ENCODE results near the gene ALG5. TPM values are rescaled to one million over a fixed set of nuclear protein-coding genes. Genes with fewer than 3 reads are reported as not detected.

ALG5 gene
- total RNA-seq, 6 donors from 2014 or later, result 7.2 to 45.9 (median 30.0) TPM

DNA sequence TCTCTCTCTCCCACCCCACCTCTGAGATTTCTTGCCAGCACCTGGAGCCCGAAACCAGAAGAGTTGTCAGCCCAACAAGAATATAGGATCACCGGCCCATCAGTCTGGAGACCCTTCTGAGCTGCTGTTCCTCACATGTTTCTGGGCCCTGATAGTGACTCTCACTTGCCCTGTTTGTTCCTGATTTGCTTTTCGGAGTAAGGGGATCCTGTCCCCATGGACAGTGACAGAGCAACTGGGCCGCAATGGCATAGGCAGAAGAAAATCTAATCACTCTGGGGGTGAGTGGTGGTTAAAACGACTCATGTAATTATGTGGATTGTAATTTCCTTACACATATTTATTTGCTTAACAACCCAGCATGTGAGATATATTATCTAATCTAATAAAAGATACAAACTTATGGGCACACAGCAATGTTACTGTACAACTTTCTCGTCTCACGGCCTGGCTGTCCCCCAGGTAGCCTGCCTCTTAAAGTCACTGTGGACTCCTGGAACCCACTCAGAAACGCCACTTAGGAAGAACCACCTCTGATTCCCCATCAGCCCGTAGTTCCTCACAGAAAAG, 78.4 kb downstream of the ALG5 start:
- H3K27ac ChIP-seq, result peak overlapping the region in 3 of 4 donors; percentile 55 to 85 (median 78)
- ATAC-seq (ENCODE audit: low FRiP score in 2 of 2) (no peak), DNase-seq (no peak)
- WGBS, 2 donors, result 65 to 66% methylated on average over 9 of the region's 9 CpGs
- TF ChIP-seq POLR2AphosphoS5 (IDR thresholded peaks at IDR 0.05) (no peak), EP300 (IDR thresholded peaks at IDR 0.05) (no peak), POLR2A (IDR thresholded peaks at IDR 0.05) (no peak), CTCF (IDR thresholded peaks at IDR 0.05) (no peak)
- H3K9me3 ChIP-seq, result no peaks in the 10 kb centered on the region
- H3K4me1 ChIP-seq, result peaks cover 0 to 27% (median 5%) of the 10 kb centered on the region in 4 donors
- peaks cover 0 to 6% (median 0%) of the 10 kb centered on the region in 4 donors for H3K27me3 ChIP-seq
- peak overlapping the region; percentile 13 to 83 (median 68) for H3K4me3 ChIP-seq
- H3K36me3 ChIP-seq, result no peaks in the 10 kb centered on the region

- peak in 1 of 2 donors; percentile 74 for ATAC-seq (ENCODE audit: low FRiP score in 2 of 2)
- peak within 1 kb of the TSS; percentile 75 to 85 (median 83) for H3K27ac ChIP-seq
- DNase-seq, result peak; percentile 73 to 90
- TF ChIP-seq CTCF (IDR thresholded peaks at IDR 0.05) (no peak), POLR2AphosphoS5 (IDR thresholded peaks at IDR 0.05) (no peak), POLR2A (IDR thresholded peaks at IDR 0.05) (no peak), EP300 (IDR thresholded peaks at IDR 0.05) (no peak)
- H3K4me3 ChIP-seq, result peak within 1 kb of the TSS; percentile 64 to 83 (median 71)
- H3K27me3 ChIP-seq, result peaks cover 0 to 6% (median 0%) of the 10 kb centered on the region in 4 donors
- 0% methylated on average over 1 to 15 of the region's 104 CpGs for WGBS, 2 donors
- no peaks in the 10 kb centered on the region for H3K9me3 ChIP-seq
- no peaks in the 10 kb centered on the region for H3K36me3 ChIP-seq
- H3K4me1 ChIP-seq, result peaks cover 0 to 27% (median 5%) of the 10 kb centered on the region in 4 donors
Observed at GRCh38 chr13:36919833-36920615, 79.1 kb downstream of the ALG5 start, which contains the start of gene SMAD9. TSS of gene SMAD9 (minus strand) at chr13:36920238. CDS start at chr13:36879689, 40,549 bp downstream.

DNA sequence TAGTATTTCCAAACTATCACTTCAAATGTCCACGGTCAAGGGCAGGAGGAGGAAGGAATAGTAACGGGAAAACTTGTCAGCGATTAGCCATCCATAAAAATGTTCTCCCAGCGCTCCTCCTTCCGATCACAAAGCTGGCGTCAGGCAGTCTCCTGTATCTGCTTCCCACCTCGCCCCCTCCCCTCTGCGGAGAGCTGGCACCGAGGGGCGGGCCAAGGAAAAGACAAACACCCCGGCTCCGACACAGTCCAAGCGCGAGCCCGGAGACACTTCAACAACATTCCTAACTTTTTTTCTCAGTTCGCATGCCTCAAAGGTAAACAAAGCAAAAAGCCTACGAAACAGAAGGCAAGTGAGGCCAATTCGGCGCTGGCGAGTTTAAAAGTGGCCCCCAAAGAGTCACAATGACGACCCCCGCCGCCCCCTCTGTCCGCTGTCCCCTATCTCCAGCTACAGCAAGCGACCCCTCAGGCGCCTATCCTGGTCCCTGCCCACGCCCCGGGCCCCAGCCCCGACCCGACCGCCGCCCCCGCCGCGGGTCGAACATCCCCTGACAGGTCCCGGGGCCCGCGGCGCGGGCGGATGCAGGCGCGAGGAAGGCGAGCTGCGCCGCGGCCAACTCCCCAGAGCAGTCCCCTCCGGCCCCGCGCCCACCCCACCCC, 79.8 kb downstream of the ALG5 start:
- 2 to 3% methylated on average over 20 to 30 of the region's 51 CpGs for WGBS, 2 donors
- Histone ChIP-seq H3K4me1 (peaks cover 0 to 27% (median 5%) of the 10 kb centered on the region in 4 donors), H3K27me3 (peaks cover 0 to 6% (median 0%) of the 10 kb centered on the region in 4 donors), H3K4me3 (peak overlapping the region; percentile 64 to 83 (median 71)), H3K9me3 (no peaks in the 10 kb centered on the region), H3K27ac (peak overlapping the region; percentile 75 to 85 (median 83)), H3K36me3 (no peaks in the 10 kb centered on the region)
- peak; percentile 27 to 88 for DNase-seq
- peak; percentile 62 to 84 for ATAC-seq (ENCODE audit: low FRiP score in 2 of 2)
- TF ChIP-seq POLR2AphosphoS5 (IDR thresholded peaks at IDR 0.05), result no peak

GRCh38 chr13:36918246-36919131, 80.7 kb downstream of the ALG5 start:
- H3K4me1 ChIP-seq, result peaks cover 0 to 27% (median 5%) of the 10 kb centered on the region in 4 donors
- no peaks in the 10 kb centered on the region for H3K36me3 ChIP-seq
- H3K27ac ChIP-seq, result peak overlapping the region; percentile 75 to 85 (median 83)
- DNase-seq, result no peak
- H3K27me3 ChIP-seq, result peaks cover 0 to 6% (median 0%) of the 10 kb centered on the region in 4 donors
- no peaks in the 10 kb centered on the region for H3K9me3 ChIP-seq
- H3K4me3 ChIP-seq, result peak overlapping the region; percentile 64 to 83 (median 71)
- TF ChIP-seq CTCF (IDR thresholded peaks at IDR 0.05), result no peak
- no peak for TF ChIP-seq POLR2AphosphoS5 (IDR thresholded peaks at IDR 0.05)
- TF ChIP-seq POLR2A (IDR thresholded peaks at IDR 0.05), result no peak
- TF ChIP-seq EP300 (IDR thresholded peaks at IDR 0.05), result no peak
- ATAC-seq (ENCODE audit: low FRiP score in 2 of 2), result peak in 1 of 2 donors; percentile 20
- WGBS, 2 donors, result 19 to 31% methylated on average over 12 of the region's 12 CpGs
